ENCODE measurements around the gene POLR2J.
"Not testable (repeated sequence)": the region's sequence is repeated elsewhere in the genome, so short reads cannot be mapped to it uniquely, and the experiment has no call there.

The POLR2J gene

GRCh38 chr7:102478314-102479208 lies at the start of gene POLR2J:
Gene POLR2J, minus strand, starts transcription at chr7:102478922. Its CDS starts 62 bp downstream, at chr7:102478860.
- not testable (repeated sequence) for DNase-seq

GRCh38 chr7:102527822-102528793 lies 49.4 kb upstream of the POLR2J start:
- DNase-seq: not testable (repeated sequence)

- DNase-seq: not testable (repeated sequence)
Measured at GRCh38 chr7:102527182-102527581, 48.5 kb upstream of the POLR2J start.

- not testable (repeated sequence) for DNase-seq
Measured at GRCh38 chr7:102524803-102525202, 46.1 kb upstream of the POLR2J start.

GRCh38 chr7:102520797-102521196 lies 42.1 kb upstream of the POLR2J start:
- not testable (repeated sequence) for DNase-seq

- DNase-seq: not testable (repeated sequence)
Measured at GRCh38 chr7:102517550-102518147, 38.9 kb upstream of the POLR2J start, which contains the start of gene RASA4B. Gene RASA4B, minus strand, starts transcription at chr7:102517777. Its CDS starts 67 bp downstream, at chr7:102517710.

- DNase-seq: not testable (repeated sequence)
Measured at GRCh38 chr7:102516951-102517350, 38.2 kb upstream of the POLR2J start.

- not testable (repeated sequence) for DNase-seq
Measured at GRCh38 chr7:102515889-102516288, 37.2 kb upstream of the POLR2J start.

- not testable (repeated sequence) for DNase-seq
Measured at GRCh38 chr7:102514881-102515721, 36.4 kb upstream of the POLR2J start.

- not testable (repeated sequence) for DNase-seq
Measured at GRCh38 chr7:102512642-102513221, 34.0 kb upstream of the POLR2J start.

GRCh38 chr7:102511860-102512522 lies 33.3 kb upstream of the POLR2J start:
- DNase-seq: not testable (repeated sequence)

GRCh38 chr7:102510575-102510974 lies 31.9 kb upstream of the POLR2J start:
- DNase-seq: not testable (repeated sequence)

- not testable (repeated sequence) for DNase-seq
Measured at GRCh38 chr7:102507410-102508088, 28.8 kb upstream of the POLR2J start.

- DNase-seq: not testable (repeated sequence)
Measured at GRCh38 chr7:102505298-102506185, 26.8 kb upstream of the POLR2J start.

GRCh38 chr7:102503141-102503540 lies 24.4 kb upstream of the POLR2J start:
- DNase-seq: not testable (repeated sequence)

- DNase-seq: not testable (repeated sequence)
Measured at GRCh38 chr7:102498321-102498720, 19.6 kb upstream of the POLR2J start.

GRCh38 chr7:102497308-102497707 lies 18.6 kb upstream of the POLR2J start:
- not testable (repeated sequence) for DNase-seq
